Measurements from ENCODE around the gene MMP28.

Gene MMP28

GRCh38 chr17:35725058-35725457 is 70.4 kb downstream of the MMP28 start:
- DNase-seq (ENCODE audit: low spot score): no peak

- DNase-seq (ENCODE audit: low spot score): no peak
Observed at GRCh38 chr17:35723735-35724134, 71.7 kb downstream of the MMP28 start.

GRCh38 chr17:35717475-35717874 is 78.0 kb downstream of the MMP28 start:
- DNase-seq (ENCODE audit: low spot score): no peak

- DNase-seq (ENCODE audit: low spot score): no peak
Observed at GRCh38 chr17:35716897-35717465, 78.5 kb downstream of the MMP28 start.

GRCh38 chr17:35716173-35716572 is 79.3 kb downstream of the MMP28 start:
- DNase-seq (ENCODE audit: low spot score): no peak

All from hepatic stellate cell (primary cell).